Camera-type eye (tissue), 1 donor: Measurements from ENCODE around the gene OASL. TPM values are rescaled to one million over a fixed set of nuclear protein-coding genes. Genes with fewer than 3 reads are reported as not detected.

Experiments used
- total RNA-seq: library from RNA; depleted of rRNA; stranded (reverse); fragments of >200 nt; gene quantifications from one replicate; pipeline ENCODE4 v1.2.3, GENCODE V29; 2014

OASL gene, protein sequence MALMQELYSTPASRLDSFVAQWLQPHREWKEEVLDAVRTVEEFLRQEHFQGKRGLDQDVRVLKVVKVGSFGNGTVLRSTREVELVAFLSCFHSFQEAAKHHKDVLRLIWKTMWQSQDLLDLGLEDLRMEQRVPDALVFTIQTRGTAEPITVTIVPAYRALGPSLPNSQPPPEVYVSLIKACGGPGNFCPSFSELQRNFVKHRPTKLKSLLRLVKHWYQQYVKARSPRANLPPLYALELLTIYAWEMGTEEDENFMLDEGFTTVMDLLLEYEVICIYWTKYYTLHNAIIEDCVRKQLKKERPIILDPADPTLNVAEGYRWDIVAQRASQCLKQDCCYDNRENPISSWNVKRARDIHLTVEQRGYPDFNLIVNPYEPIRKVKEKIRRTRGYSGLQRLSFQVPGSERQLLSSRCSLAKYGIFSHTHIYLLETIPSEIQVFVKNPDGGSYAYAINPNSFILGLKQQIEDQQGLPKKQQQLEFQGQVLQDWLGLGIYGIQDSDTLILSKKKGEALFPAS
- total RNA-seq: 0.33 TPM

DNA sequence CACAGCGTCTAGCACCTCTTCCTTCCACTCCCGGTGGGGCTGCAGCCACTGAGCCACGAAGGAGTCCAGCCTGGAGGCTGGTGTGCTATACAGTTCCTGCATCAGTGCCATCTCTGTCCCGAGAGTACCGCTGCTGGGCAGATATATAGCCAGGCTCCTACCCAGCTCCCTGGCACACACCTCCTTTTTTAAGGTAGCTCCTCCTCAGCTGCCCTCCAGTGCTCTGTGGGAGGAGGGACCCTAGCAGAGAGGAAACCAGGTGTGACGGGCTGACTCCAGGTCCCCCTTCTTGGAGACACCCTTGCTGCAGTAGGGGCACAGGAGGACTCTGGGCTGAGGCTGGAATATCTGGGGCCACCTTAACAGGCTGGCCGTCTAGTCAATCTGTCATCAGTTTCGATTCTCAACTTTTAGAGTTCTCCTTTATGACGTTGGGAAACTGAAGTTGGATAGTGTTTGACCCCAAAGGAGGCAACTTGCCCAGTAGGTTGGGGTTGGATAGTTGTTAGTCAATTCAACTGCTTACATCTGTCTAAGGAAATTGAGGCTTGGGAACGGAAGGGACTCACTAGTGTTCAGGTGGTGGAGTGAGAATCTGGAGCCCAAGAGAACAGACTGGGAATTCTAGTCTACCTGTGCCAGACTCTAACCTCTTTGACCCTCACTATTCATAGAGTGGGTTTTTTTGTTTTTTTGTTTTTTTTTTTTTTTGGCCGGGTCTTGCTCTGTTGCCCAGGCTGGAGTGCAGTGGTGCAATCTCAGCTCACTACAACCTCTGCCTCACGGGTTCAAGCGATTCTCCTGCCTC is at the start of gene OASL:
Gene OASL (minus strand): TSS at position 386 of the 808 bp plus-strand sequence. CDS start 275 bp downstream, at position 111.

DNA sequence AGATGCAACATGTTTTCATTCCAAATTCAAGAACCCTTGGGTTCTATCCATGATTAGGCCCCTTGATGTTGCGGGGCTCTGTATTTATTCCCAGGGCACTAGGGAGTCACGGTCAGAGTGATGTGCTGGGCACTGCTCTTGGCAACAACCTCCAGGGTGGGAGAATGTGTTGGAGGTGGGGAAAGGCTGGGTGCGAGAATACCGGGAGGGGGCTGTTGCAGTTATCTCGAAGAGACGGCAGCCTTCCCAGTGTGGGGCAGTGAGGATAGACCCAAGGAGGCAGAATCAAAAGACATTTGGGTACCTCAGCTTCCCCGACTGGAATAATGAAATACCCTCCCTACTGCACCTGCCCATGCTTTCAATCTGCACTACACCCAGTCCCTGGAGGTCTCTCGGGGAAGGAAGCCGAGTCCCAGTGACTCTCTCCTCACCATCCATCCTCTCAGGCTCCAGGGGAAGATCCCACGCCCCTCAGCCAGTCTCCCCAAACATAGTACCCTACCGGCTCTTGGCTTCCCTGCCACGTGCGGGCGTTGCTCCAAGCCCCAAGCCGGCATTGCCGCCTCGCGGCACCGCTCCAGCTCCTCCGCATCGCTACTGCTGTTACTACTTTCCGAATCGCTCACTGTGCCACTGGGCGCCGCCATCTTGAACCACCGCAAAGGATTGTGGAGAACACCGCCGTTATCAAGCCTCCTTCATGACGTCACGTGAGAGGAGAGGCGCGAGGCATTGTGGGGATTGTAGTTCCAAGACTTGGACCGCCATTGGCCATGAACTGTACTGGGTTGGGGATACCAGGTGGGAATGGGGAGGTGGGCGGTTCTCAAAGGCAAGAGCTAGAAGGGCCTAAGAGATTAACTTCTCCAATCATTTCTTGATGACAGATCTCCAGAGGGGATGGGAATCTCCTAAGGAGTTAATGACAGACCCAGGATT is 22.9 kb downstream of the OASL start, which contains the start of gene C12orf43:
Gene C12orf43 (minus strand): TSS at position 663 of the 942 bp plus-strand sequence. CDS start 13 bp downstream, at position 650.

DNA sequence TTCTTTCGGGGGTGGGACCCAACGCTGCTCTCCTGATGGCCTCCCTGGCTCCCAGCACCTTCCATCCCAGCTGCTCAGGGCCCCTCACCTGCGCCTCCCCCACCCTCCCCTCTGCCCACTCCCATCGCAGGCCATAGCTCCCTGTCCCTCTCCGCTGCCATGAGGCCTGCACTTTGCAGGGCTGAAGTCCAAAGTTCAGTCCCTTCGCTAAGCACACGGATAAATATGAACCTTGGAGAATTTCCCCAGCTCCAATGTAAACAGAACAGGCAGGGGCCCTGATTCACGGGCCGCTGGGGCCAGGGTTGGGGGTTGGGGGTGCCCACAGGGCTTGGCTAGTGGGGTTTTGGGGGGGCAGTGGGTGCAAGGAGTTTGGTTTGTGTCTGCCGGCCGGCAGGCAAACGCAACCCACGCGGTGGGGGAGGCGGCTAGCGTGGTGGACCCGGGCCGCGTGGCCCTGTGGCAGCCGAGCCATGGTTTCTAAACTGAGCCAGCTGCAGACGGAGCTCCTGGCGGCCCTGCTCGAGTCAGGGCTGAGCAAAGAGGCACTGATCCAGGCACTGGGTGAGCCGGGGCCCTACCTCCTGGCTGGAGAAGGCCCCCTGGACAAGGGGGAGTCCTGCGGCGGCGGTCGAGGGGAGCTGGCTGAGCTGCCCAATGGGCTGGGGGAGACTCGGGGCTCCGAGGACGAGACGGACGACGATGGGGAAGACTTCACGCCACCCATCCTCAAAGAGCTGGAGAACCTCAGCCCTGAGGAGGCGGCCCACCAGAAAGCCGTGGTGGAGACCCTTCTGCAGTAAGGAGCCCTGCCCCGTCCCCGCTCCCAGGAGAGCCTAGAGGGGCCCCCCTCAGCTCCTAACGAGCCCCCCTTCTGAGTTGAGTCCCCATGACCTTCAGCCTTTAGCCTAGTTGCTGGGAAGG is 60.5 kb downstream of the OASL start, which contains the start of gene HNF1A:
Gene HNF1A (plus strand): TSS at position 248 of the 924 bp plus-strand sequence. CDS start 226 bp downstream, at position 474.

Other genes with a start within 250 kb of the OASL start
- gene SPPL3, start 134.9 kb downstream of the OASL start, total RNA-seq: 30.0 TPM
- 0.16 TPM for gene HNF1A, start 60.7 kb downstream of the OASL start, total RNA-seq
- 11.4 TPM for gene C12orf43, start 22.8 kb downstream of the OASL start, total RNA-seq
- 4.0 TPM for gene P2RX7, start 93.6 kb upstream of the OASL start, total RNA-seq
- gene P2RX4, start 170.9 kb upstream of the OASL start, total RNA-seq: 30.9 TPM